Measurements from ENCODE around the gene PRPF6.

The PRPF6 gene

DNA sequence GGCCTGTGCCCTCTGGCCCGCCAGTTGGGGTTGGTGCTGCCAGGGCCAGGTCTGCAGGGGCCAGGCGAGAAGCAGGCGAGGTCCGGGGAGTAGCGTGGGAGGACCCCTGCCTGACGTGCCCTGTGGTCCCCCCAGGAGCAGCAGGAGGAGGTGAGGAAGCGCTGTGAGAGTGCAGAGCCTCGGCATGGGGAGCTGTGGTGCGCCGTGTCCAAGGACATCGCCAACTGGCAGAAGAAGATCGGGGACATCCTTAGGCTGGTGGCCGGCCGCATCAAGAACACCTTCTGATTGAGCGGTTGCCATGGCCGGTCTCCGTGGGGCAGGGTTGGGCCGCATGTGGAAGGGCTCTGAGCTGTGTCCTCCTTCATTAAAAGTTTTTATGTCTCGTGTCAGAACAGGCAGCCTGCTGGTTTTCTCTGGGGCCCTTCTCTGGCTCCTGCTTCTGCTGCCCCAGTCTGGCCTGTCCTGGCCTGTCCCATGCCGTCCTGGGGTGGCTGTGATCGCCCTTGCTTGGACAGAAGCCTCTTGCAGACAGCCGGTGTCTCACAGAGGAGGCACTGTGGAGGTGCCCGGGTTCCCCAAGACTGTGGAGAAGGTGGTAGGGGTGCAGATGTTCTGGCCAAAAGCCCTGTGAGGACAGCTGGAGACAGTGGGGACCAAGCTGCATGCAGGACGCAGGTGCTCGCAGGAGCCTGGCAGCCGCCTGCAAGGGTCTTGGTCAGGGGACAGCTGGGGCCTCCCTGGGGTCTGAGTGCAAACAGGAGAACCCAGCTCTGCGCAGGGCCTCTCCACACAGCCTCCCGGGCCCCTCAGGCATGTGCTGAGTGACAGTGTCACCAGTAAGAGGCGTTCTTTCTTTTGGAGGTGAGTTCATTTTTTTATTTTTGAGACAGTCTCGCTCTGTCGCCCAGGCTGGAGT lies 52.0 kb downstream of the PRPF6 start:
- TF ChIP-seq, protein P1, sequence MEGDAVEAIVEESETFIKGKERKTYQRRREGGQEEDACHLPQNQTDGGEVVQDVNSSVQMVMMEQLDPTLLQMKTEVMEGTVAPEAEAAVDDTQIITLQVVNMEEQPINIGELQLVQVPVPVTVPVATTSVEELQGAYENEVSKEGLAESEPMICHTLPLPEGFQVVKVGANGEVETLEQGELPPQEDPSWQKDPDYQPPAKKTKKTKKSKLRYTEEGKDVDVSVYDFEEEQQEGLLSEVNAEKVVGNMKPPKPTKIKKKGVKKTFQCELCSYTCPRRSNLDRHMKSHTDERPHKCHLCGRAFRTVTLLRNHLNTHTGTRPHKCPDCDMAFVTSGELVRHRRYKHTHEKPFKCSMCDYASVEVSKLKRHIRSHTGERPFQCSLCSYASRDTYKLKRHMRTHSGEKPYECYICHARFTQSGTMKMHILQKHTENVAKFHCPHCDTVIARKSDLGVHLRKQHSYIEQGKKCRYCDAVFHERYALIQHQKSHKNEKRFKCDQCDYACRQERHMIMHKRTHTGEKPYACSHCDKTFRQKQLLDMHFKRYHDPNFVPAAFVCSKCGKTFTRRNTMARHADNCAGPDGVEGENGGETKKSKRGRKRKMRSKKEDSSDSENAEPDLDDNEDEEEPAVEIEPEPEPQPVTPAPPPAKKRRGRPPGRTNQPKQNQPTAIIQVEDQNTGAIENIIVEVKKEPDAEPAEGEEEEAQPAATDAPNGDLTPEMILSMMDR (IDR thresholded peaks at IDR 0.05; ENCODE audit: low read depth, low read length, missing control alignments): no peak
- in situ Hi-C loops (cut with HindIII; ENCODE audit: low sequenced_read_pairs): no loop called here
- no peak for DNase-seq (ENCODE audit: low read depth)
- H3K4me3 ChIP-seq (ENCODE audit: low read depth, low read length): no peak overlapping the region

DNA sequence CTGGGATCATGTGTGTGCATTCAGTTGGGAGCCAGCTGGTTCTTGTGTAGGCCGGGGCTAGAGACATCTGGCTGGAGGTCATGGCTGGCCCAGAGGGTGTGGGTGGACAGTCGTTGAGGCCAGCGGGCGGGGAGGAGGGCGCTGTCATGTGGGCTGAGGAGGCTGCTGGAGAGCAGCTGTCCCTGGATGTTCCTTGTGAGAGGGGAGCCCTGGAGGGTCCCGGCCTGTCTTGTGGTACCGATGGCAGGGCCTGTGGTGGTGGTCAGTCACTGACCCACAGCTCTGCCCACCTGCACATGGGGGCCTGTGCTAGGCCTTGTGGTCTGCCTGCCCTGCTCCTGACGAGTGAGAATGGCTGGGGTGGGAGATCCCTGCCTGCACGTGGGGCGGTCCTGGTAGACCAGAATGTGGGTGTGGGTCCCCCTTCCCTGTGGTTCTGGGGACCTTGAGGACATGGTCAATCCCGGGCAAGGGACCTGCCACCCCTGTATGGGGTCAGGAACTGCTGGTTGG lies 53.1 kb downstream of the PRPF6 start:
- TF ChIP-seq, protein P1 (IDR thresholded peaks at IDR 0.05; ENCODE audit: low read depth, low read length, missing control alignments): no peak
- no peak for DNase-seq (ENCODE audit: low read depth)
- in situ Hi-C loops (cut with HindIII; ENCODE audit: low sequenced_read_pairs): no loop called here
- H3K4me3 ChIP-seq (ENCODE audit: low read depth, low read length): no peak overlapping the region

DNA sequence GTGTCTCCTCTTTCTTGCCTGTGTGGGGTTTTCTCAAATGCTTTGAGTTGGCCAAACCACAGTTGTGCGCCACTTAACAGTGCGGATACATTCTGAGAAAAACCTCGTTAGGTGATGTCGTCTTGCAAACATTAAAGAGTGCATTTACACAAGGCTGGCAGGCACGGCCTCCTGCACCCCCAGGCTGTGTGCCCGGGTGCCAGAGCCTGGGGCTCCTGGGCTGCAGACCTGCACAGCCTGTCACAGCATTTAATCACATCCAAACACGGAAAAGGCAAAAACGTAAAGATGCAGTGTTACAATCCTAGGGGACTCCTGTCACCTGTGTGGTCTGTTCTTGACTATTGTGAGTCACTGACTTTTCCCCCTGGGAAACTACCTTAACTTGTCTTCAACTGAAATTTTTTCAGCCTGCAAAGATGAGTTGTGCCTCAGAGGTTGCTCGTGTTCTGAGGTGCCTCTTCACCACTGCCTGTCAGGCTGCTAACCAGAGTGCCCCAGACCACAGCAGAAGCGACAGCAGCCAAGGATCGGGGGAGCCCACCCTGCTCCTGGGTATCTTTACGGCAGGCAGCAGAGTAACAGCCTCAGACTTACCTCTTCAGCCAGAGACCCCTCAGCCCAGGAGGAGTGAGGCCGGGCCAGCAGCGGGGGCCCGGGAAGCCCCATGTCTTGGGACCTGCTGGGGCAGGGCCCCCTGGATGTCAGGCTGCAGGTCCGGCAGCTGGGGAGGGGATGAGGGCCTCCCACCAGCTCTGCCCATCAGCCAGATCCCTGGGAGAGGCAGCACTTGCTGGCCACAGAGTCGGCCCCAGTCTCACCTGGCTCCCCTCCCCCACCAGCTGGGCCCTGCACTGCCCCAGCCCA lies 54.4 kb downstream of the PRPF6 start:
- H3K4me3 ChIP-seq (ENCODE audit: low read depth, low read length): no peak overlapping the region
- in situ Hi-C loops (cut with HindIII; ENCODE audit: low sequenced_read_pairs): no loop called here
- DNase-seq (ENCODE audit: low read depth): no peak
- TF ChIP-seq, protein P1 (IDR thresholded peaks at IDR 0.05; ENCODE audit: low read depth, low read length, missing control alignments): no peak

DNA sequence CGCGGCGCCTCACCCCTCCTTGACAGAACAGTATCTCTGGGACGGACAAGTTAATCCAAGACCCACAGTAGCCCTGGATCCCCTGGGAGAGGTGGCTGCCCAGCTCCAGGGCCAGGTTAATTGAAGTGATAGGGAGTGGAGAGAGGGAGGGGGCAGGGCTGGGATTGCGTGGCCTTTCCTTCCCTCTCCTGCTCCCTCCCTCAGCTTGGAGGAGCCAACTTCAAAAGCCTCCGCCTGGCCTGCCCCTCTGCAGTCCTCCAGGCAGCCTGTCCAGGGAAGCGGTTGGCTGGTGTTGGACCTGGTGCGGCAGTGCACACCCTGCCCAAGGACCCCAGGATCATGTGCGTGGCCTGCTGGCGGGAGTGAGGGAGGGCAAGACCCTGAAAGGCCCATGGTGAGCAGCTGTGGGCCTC lies 55.0 kb downstream of the PRPF6 start, which contains the start of gene C20orf204:
Gene C20orf204 (plus strand): TSS at position 250 of the 413 bp plus-strand sequence. CDS start 142 bp downstream, at position 392.
- in situ Hi-C loops (cut with HindIII; ENCODE audit: low sequenced_read_pairs): no loop called here
- TF ChIP-seq, protein P1 (IDR thresholded peaks at IDR 0.05; ENCODE audit: low read depth, low read length, missing control alignments): no peak
- no peak for DNase-seq (ENCODE audit: low read depth)
- no peak within 1 kb of the TSS for H3K4me3 ChIP-seq (ENCODE audit: low read depth, low read length)

DNA sequence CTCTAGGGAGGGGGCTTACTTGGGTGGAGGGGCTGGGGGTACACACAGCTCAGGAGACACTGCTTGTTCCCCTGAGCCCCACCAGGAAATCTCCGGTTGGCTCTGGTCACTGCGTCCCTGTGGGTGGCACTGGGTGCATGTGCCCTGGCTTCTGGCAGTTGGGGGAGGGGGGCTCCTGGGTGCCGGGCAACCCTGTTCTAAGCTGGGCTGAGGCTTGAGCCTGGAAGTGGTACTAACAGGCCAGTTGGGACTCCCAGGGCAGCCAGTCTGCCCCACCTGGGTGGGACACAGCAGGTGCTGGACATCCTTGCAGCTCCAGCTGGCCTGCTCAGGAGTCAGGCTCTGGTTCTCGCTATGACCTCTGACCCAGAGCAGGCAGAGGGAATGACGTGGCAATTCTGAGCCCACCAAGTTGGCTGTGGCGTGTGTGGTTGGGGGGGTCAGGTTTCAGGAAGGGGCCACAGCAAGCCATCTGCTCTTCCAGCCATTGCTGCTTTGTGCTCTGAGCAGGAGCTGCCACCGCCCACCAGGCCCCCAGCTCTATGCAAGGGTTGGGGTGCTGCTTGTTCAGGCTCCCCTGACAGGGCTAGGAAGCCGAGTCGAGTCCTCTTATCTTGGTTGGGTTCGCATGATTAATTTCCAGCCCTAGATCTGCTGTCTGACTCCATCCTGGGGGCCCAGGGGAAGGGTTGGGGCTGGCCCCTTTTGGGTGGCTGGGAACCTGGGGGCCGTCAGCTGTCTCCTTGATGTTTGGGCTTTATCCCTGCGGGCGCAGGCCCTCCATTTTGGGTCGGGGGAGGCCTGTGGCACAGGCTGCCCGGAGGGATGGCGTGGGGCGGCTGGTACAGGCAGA lies 55.6 kb downstream of the PRPF6 start:
- DNase-seq (ENCODE audit: low read depth): no peak
- TF ChIP-seq, protein P1 (IDR thresholded peaks at IDR 0.05; ENCODE audit: low read depth, low read length, missing control alignments): no peak
- no peak overlapping the region for H3K4me3 ChIP-seq (ENCODE audit: low read depth, low read length)
- in situ Hi-C loops (cut with HindIII; ENCODE audit: low sequenced_read_pairs): no loop called here
